NCI-H1048 (cell line): ENCODE results near the gene WASHC4.

Experiments
- DNase-seq: peaks from one replicate; lab custom pipeline; 2025; lab: John Stamatoyannopoulos, UW

Gene WASHC4

GRCh38 chr12:105205322-105206048 is 98.0 kb downstream of the WASHC4 start:
- DNase-seq, result no peak

GRCh38 chr12:105206686-105207374 is 99.3 kb downstream of the WASHC4 start:
- no peak for DNase-seq

GRCh38 chr12:105209091-105209490 is 101.6 kb downstream of the WASHC4 start:
- DNase-seq, result no peak

DNA sequence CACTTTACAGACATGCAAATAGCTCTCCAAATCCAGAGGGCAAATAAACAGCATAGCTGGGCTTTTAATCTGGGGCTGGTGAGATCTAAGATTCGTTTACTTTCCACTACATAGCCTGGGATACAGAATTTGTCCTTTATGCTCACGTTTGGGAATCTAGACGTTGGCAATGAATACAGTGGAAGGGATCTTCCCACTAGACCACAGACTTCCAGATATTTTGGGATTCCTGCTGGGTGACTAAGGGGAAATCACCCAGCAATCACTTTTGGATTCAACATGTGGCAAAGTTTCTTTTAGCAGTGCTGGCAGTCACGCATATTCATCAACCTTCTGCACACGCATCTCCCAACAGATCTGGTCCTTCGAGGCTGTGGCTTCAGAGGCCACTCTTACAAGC is 104.9 kb downstream of the WASHC4 start:
- no peak for DNase-seq

DNA sequence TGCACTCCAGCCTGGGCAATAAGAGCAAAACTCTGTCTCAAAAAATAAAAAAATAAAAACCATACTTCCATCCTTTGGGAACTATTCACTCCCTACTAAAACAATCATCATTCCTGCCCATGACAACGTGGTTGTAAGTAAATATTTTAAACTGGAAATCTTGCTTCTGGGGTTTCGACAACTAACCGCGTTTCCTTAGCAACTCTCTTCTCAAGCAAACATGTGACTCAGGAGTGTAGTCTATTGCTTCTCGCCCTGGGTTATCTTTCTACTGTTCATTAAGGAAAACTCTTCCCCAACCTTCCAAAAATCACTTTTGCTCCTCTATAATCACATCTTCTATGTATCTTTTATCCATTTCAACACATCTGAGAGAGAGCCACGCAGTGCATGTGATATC is 106.6 kb downstream of the WASHC4 start:
- DNase-seq, result no peak

DNA sequence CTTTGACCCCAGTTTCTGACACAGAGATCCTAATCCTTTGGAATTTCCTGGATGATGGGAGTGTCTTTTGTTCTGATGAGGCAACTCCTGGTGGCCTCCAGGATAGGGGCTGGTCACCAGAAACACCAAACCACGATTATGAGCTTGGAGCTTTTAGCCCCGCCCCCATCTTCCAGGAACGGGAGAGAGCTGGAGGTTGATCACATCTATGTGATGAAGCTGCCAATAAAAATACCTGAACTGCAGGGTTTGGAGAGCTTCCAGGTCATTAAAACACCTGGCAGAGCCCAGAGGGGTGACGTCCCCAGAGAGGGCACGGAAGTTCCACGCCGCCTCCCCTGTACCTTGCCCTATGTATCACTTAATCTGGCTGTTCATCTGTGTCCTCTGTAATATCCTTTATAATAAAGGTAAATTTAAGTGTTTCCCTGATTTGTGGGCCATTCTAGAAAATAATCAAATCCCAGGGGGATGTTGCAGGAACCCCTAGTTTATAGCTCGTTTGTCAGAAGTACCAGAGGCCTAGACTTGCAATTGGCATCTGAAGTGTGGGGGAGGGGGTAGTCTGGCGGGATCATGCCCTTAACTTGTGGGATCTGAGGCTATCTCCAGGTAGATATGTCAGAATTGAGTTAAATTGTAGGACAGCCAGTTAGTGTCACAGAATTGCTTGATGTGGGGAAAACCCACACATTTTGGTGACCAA is 107.3 kb downstream of the WASHC4 start:
- no peak for DNase-seq

DNA sequence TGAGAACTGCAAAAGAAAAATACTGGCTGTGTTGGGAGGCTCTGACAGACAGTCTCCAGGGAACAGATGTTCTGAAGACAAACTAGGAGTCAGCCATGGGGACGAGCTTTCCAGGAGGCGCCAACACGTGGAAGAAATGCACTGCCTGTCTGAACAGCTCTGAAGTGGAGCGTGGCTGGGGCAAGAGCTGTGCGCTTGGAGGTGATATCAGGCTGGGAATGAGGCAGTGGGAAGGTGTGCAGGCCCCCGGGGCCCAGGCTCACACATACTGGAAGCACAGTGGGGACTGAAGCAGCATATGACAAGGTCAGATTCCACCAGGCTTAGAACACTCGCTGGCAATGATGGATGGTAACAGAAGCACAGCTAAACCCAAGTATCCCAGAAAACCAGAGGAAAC is 110.9 kb downstream of the WASHC4 start:
- DNase-seq, result no peak
